OCI-LY3 (cell line): Measurements from ENCODE around the gene ARHGAP22.

Experiments used
- CTCF ChIP-seq: fragments of 200-600, 300-600 bp; sonication (generic); IDR thresholded peaks from 2 replicates; pipeline ENCODE4 v1.5.1; 2014; ENCODE audit warnings: antibody characterized with exemption, low read length, low read depth
- EZH2phosphoT487 ChIP-seq: fragments of 200-600 bp; shearing (Covaris generic); IDR thresholded peaks from 2 replicates; pipeline ENCODE4 v1.6.1; 2018; ENCODE audit warnings: antibody characterized with exemption, mixed run types, low read depth

GRCh38 chr10:48450233-48450740 is 154.6 kb downstream of the ARHGAP22 start:
- TF ChIP-seq CTCF (no peak), EZH2phosphoT487 (no peak)
